VCaP (cell line): ENCODE measurements around the gene BRI3BP.

Experiments used
- H3K27ac ChIP-seq: fragments of 450-650 bp; 2 replicates; pipeline ENCODE4 v1.5.1; 2017
- CTCF ChIP-seq: fragments of 450-650 bp; conservative IDR thresholded peaks from 2 replicates; pipeline ENCODE4 v1.5.1; 2017; ENCODE audit warnings: mild to moderate bottlenecking, moderate library complexity

Gene BRI3BP

GRCh38 chr12:125038976-125039625 lies 45.7 kb downstream of the BRI3BP start:
- TF ChIP-seq CTCF = no peak
- no peak overlapping the region for H3K27ac ChIP-seq

GRCh38 chr12:125049093-125049458 lies 55.6 kb downstream of the BRI3BP start:
- H3K27ac ChIP-seq = peak overlapping the region; percentile 54; the same call in 1 of the 2 replicates
- TF ChIP-seq CTCF = no peak

DNA sequence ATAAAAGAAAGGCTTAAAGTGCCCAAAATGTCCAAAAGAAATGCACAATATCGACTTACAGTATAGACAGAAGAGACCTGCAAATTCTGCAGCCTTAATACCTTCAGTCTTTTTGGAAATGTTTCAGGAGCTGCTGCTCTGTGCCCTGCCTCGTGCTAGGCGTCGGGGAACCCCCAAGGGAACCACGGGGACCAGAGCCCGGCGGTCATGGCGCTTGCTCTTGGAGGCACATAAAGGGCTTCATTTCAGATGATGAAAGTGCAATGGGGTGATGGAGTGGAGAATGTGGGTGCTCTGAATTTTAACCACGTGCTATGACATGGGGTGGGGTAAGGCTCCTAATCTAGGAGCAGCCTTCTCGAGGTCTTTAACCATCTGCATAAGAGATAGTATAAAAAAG lies 57.0 kb downstream of the BRI3BP start:
- TF ChIP-seq CTCF = no peak
- H3K27ac ChIP-seq = no peak overlapping the region; the same call in 1 of the 2 replicates

GRCh38 chr12:125050868-125051267 lies 57.4 kb downstream of the BRI3BP start:
- no peak for TF ChIP-seq CTCF
- H3K27ac ChIP-seq = no peak overlapping the region

GRCh38 chr12:125053821-125054220 lies 60.4 kb downstream of the BRI3BP start:
- H3K27ac ChIP-seq = no peak overlapping the region

GRCh38 chr12:125055591-125055990 lies 62.1 kb downstream of the BRI3BP start:
- TF ChIP-seq CTCF = no peak
- H3K27ac ChIP-seq = no peak overlapping the region

More at GRCh38 chr12:125053821-125054220, 60.4 kb downstream of the BRI3BP start:
- no peak for TF ChIP-seq CTCF

- H3K27ac ChIP-seq = no peak overlapping the region
- no peak for TF ChIP-seq CTCF
Observed at GRCh38 chr12:125056306-125056705, 62.9 kb downstream of the BRI3BP start.
